Upper lobe of left lung (tissue), 4 donors: ENCODE data around the gene POF1B.

Experiments used
- CTCF ChIP-seq, 6 experiments: fragments of 450-650 bp in 4 of 6; fragments of 200-600 bp in 2 of 6; sonication (generic) in 2 of 6; IDR thresholded peaks; one replicate each; pipeline ENCODE4 v1.5.1; 2016 to 2019; ENCODE audit warnings: antibody characterized with exemption in 6 of 6
- EP300 ChIP-seq, 4 donors: sonication (generic); formaldehyde crosslinking; IDR thresholded peaks; one replicate each; pipeline ENCODE4 v1.5.1; 2017; ENCODE audit warnings: antibody characterized with exemption in 4 of 4, control low read depth in 2 of 4
- POLR2A ChIP-seq, 4 donors: fragments of 450-650 bp; IDR thresholded peaks; one replicate each; pipeline ENCODE4 v1.5.1; 2016 to 2017; ENCODE audit warnings: antibody characterized with exemption in 4 of 4, mild to moderate bottlenecking in 2 of 4

- no peak for TF ChIP-seq CTCF (IDR thresholded peaks at IDR 0.05)
- TF ChIP-seq EP300 (IDR thresholded peaks at IDR 0.05), result no peak
- TF ChIP-seq POLR2A (IDR thresholded peaks at IDR 0.05), result no peak
These were observed 20.4 kb downstream of the POF1B start for GRCh38 chrX:85359051-85359450.
